Urothelium cell line (cell line): ENCODE data around the gene SGMS1.

ENCODE experiments used
- DNase-seq: peaks from one replicate; pipeline ENCODE4 v3.0.0; 2011; ENCODE audit warnings: low spot score, mixed read lengths
- FAIRE-seq: peaks from 2 replicates; lab custom pipeline; 2011; peaks lifted over from hg19 to GRCh38; lab: Jason Lieb, UNC

Gene SGMS1

GRCh38 chr10:50613726-50614443 lies 9.9 kb downstream of the SGMS1 start:
- FAIRE-seq (no peak), DNase-seq (no peak)

- no peak for FAIRE-seq
- no peak for DNase-seq
Observed at GRCh38 chr10:50613150-50613549, 10.6 kb downstream of the SGMS1 start.

GRCh38 chr10:50610368-50610767 lies 13.4 kb downstream of the SGMS1 start:
- FAIRE-seq (no peak), DNase-seq (no peak)

GRCh38 chr10:50607356-50607925 lies 16.3 kb downstream of the SGMS1 start:
- DNase-seq = no peak
- no peak for FAIRE-seq

GRCh38 chr10:50605951-50606270 lies 17.8 kb downstream of the SGMS1 start:
- DNase-seq = no peak
- no peak for FAIRE-seq

GRCh38 chr10:50605269-50605950 lies 18.3 kb downstream of the SGMS1 start:
- peak; percentile 63 for DNase-seq
- peak; percentile 48 for FAIRE-seq

GRCh38 chr10:50604809-50605208 lies 18.9 kb downstream of the SGMS1 start:
- FAIRE-seq (no peak), DNase-seq (no peak)

- FAIRE-seq (no peak), DNase-seq (no peak)
Observed at GRCh38 chr10:50604049-50604640, 19.6 kb downstream of the SGMS1 start.

GRCh38 chr10:50603151-50603850 lies 20.5 kb downstream of the SGMS1 start:
- no peak for FAIRE-seq
- no peak for DNase-seq

- FAIRE-seq = no peak
Observed at GRCh38 chr10:50601974-50602373, 21.8 kb downstream of the SGMS1 start.

GRCh38 chr10:50600831-50601477 lies 22.8 kb downstream of the SGMS1 start:
- peak; percentile 72 for DNase-seq
- FAIRE-seq = no peak

More at GRCh38 chr10:50601974-50602373, 21.8 kb downstream of the SGMS1 start:
- DNase-seq = no peak

GRCh38 chr10:50600286-50600685 lies 23.5 kb downstream of the SGMS1 start:
- DNase-seq (peak; percentile 16), FAIRE-seq (no peak)

GRCh38 chr10:50596897-50597296 lies 26.9 kb downstream of the SGMS1 start:
- DNase-seq = no peak
- no peak for FAIRE-seq

- DNase-seq (no peak), FAIRE-seq (no peak)
Observed at GRCh38 chr10:50596456-50596855, 27.3 kb downstream of the SGMS1 start.

- DNase-seq (no peak), FAIRE-seq (no peak)
Observed at GRCh38 chr10:50595785-50596184, 28.0 kb downstream of the SGMS1 start.

- FAIRE-seq (no peak), DNase-seq (no peak)
Observed at GRCh38 chr10:50593523-50594376, 30.0 kb downstream of the SGMS1 start.

- FAIRE-seq = no peak
Observed at GRCh38 chr10:50592961-50593418, 30.8 kb downstream of the SGMS1 start.

GRCh38 chr10:50590935-50591334 lies 32.8 kb downstream of the SGMS1 start:
- FAIRE-seq (no peak), DNase-seq (no peak)

More at GRCh38 chr10:50592961-50593418, 30.8 kb downstream of the SGMS1 start:
- DNase-seq = no peak

GRCh38 chr10:50586740-50587088 lies 37.0 kb downstream of the SGMS1 start:
- no peak for FAIRE-seq

More at GRCh38 chr10:50586740-50587088, 37.0 kb downstream of the SGMS1 start:
- DNase-seq = no peak
